GM12864 (cell line): Measurements from ENCODE around the gene LRRC72.
"Not testable (repeated sequence)": the region's sequence is repeated elsewhere in the genome, so short reads cannot be mapped to it uniquely, and the experiment has no call there.

Experiments used
- DNase-seq: peaks from one replicate; pipeline ENCODE4 v3.0.0-alpha.2; 2011; ENCODE audit warnings: low read depth
- H3K4me3 ChIP-seq: 2 replicates; pipeline ENCODE4 v1.5.1; 2011; ENCODE audit warnings: mild to moderate bottlenecking, low read depth, low read length, control low read depth
- CTCF ChIP-seq: IDR thresholded peaks from 2 replicates; pipeline ENCODE4 v1.5.1; 2011; ENCODE audit warnings: low read depth, mild to moderate bottlenecking, moderate library complexity, low read length, control low read depth, inconsistent platforms; ENCODE audit errors: missing control alignments

LRRC72 gene

GRCh38 chr7:16587129-16587528 is 60.5 kb downstream of the LRRC72 start:
- no peak for TF ChIP-seq CTCF
- H3K4me3 ChIP-seq: no peak overlapping the region
- DNase-seq: no peak

GRCh38 chr7:16587790-16588189 is 61.2 kb downstream of the LRRC72 start:
- no peak overlapping the region for H3K4me3 ChIP-seq
- no peak for DNase-seq
- TF ChIP-seq CTCF: no peak

GRCh38 chr7:16589881-16590280 is 63.3 kb downstream of the LRRC72 start:
- TF ChIP-seq CTCF: no peak
- DNase-seq: no peak
- H3K4me3 ChIP-seq: no peak overlapping the region

GRCh38 chr7:16590424-16590823 is 63.8 kb downstream of the LRRC72 start:
- no peak for DNase-seq
- no peak for TF ChIP-seq CTCF
- no peak overlapping the region for H3K4me3 ChIP-seq

GRCh38 chr7:16592395-16592794 is 65.8 kb downstream of the LRRC72 start:
- TF ChIP-seq CTCF: no peak
- H3K4me3 ChIP-seq: no peak overlapping the region
- DNase-seq: no peak

GRCh38 chr7:16594061-16594460 is 67.4 kb downstream of the LRRC72 start:
- no peak overlapping the region for H3K4me3 ChIP-seq
- no peak for DNase-seq
- TF ChIP-seq CTCF: no peak

GRCh38 chr7:16594676-16595075 is 68.1 kb downstream of the LRRC72 start:
- TF ChIP-seq CTCF: no peak
- DNase-seq: no peak
- H3K4me3 ChIP-seq: no peak overlapping the region

GRCh38 chr7:16595596-16595995 is 69.0 kb downstream of the LRRC72 start:
- DNase-seq, H3K4me3 ChIP-seq: not testable (repeated sequence)
